Body of pancreas (tissue), 4 donors: ENCODE results near the gene INTS11. TPM values are rescaled to one million over a fixed set of nuclear protein-coding genes. Genes with fewer than 3 reads are reported as not detected.

Experiments
- ATAC-seq: fragments of 150-250 bp; one replicate; pipeline ENCODE4 v1.9.1; 2016
- DNase-seq, 4 donors: peaks; one replicate each; pipeline ENCODE4 v3.0.0-alpha.2; 2019
- H3K27ac ChIP-seq, 4 donors: fragments of 200-600 bp; sonication (generic); 1 replicate in 3 of 4; 2 replicates in 1 of 4; pipeline versions ENCODE4 v1.5.1 to v1.6.1; 2016 to 2019; ENCODE audit warnings: mild to moderate bottlenecking in 1 of 4, mixed read lengths in 1 of 4, moderate library complexity in 1 of 4
- H3K27me3 ChIP-seq, 2 donors: fragments of 200-600 bp; sonication (generic); one replicate each; pipeline ENCODE4 v1.6.0; 2016; ENCODE audit warnings: mild to moderate bottlenecking in 1 of 2
- H3K36me3 ChIP-seq, 2 donors: fragments of 200-600 bp; sonication (generic); replicated peaks in 1 of 2; 2 replicates each; pipeline ENCODE4 v1.5.1; 2016; ENCODE audit warnings: low read depth in 2 of 2; ENCODE audit not compliant: insufficient read depth in 1 of 2
- H3K4me1 ChIP-seq: fragments of 200-600 bp; sonication (generic); one replicate; pipeline ENCODE4 v1.6.0; 2016
- H3K4me3 ChIP-seq, 2 donors: fragments of 200-600 bp; sonication (generic); 1 replicate in 1 of 2; 2 replicates in 1 of 2; pipeline ENCODE4 v1.5.1; 2016 to 2019
- H3K9me3 ChIP-seq, 3 donors: fragments of 200-600 bp; sonication (generic); 1 replicate in 2 of 3; 2 replicates in 1 of 3; pipeline ENCODE4 v1.5.1; 2016
- POLR2A ChIP-seq, 3 donors: fragments of 450-650 bp; IDR thresholded peaks; one replicate each; pipeline ENCODE4 v1.6.1; 2016; ENCODE audit warnings: antibody characterized with exemption in 3 of 3, mild to moderate bottlenecking in 2 of 3
- WGBS, 2 donors: methylation state at CpG; one replicate each; pipeline ENCODE4 v1.1.5; 2017; 5-methylcytosine and 5-hydroxymethylcytosine counted together
- intact Hi-C: fragments of 100-400 bp; cut with DNase I; formaldehyde crosslinking; loops from one replicate; pipeline ENCODE4 v1.15.1; 2023
- total RNA-seq, 2 donors: library from RNA; depleted of rRNA; stranded (reverse); fragments of >200 nt; gene quantifications; one replicate each; pipeline ENCODE4 v1.1.0, GENCODE V29; 2016
- TF ChIP-seq, protein P1 (sequence below), 7 experiments: fragments of 450-650 bp in 4 of 7; fragments of 200-600 bp in 3 of 7; sonication (generic) in 3 of 7; IDR thresholded peaks; one replicate each; pipeline ENCODE4 v1.5.1; 2016 to 2019; ENCODE audit warnings: antibody characterized with exemption in 7 of 7

INTS11 gene
- total RNA-seq, 2 donors from 2014 or later: 89.0 to 189 TPM

DNA sequence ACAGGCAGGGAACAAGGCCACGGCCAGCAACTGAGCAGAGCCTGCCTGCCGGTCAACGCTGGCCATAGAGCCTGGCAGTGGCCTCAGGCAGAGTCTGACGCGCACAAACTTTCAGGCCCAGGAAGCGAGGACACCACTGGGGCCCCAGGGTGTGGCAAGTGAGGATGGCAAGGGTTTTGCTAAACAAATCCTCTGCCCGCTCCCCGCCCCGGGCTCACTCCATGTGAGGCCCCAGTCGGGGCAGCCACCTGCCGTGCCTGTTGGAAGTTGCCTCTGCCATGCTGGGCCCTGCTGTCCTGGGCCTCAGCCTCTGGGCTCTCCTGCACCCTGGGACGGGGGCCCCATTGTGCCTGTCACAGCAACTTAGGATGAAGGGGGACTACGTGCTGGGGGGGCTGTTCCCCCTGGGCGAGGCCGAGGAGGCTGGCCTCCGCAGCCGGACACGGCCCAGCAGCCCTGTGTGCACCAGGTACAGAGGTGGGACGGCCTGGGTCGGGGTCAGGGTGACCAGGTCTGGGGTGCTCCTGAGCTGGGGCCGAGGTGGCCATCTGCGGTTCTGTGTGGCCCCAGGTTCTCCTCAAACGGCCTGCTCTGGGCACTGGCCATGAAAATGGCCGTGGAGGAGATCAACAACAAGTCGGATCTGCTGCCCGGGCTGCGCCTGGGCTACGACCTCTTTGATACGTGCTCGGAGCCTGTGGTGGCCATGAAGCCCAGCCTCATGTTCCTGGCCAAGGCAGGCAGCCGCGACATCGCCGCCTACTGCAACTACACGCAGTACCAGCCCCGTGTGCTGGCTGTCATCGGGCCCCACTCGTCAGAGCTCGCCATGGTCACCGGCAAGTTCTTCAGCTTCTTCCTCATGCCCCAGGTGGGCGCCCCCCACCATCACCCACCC, 6.9 kb upstream of the INTS11 start, which contains the start of gene TAS1R3:
Gene TAS1R3, plus strand, starts transcription at position 213 of the 898 bp plus-strand sequence. Its CDS starts 66 bp downstream, at position 279.
- Histone ChIP-seq H3K9me3 (no peaks in the 10 kb centered on the region), H3K4me3 (no peak within 1 kb of the TSS), H3K27ac (no peak within 1 kb of the TSS), H3K4me1 (peaks cover 16% of the 10 kb centered on the region), H3K27me3 (no peaks in the 10 kb centered on the region), H3K36me3 (peaks cover 3 to 8% of the 10 kb centered on the region in 2 donors)
- intact Hi-C loops: no loop called here
- no peak for TF ChIP-seq POLR2A (IDR thresholded peaks at IDR 0.05)
- TF ChIP-seq, protein P1, sequence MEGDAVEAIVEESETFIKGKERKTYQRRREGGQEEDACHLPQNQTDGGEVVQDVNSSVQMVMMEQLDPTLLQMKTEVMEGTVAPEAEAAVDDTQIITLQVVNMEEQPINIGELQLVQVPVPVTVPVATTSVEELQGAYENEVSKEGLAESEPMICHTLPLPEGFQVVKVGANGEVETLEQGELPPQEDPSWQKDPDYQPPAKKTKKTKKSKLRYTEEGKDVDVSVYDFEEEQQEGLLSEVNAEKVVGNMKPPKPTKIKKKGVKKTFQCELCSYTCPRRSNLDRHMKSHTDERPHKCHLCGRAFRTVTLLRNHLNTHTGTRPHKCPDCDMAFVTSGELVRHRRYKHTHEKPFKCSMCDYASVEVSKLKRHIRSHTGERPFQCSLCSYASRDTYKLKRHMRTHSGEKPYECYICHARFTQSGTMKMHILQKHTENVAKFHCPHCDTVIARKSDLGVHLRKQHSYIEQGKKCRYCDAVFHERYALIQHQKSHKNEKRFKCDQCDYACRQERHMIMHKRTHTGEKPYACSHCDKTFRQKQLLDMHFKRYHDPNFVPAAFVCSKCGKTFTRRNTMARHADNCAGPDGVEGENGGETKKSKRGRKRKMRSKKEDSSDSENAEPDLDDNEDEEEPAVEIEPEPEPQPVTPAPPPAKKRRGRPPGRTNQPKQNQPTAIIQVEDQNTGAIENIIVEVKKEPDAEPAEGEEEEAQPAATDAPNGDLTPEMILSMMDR (IDR thresholded peaks at IDR 0.05): no peak
- 64 to 71% methylated on average over 16 to 32 of the region's 41 CpGs for WGBS, 2 donors
- no peak for ATAC-seq
- DNase-seq: no peak

DNA sequence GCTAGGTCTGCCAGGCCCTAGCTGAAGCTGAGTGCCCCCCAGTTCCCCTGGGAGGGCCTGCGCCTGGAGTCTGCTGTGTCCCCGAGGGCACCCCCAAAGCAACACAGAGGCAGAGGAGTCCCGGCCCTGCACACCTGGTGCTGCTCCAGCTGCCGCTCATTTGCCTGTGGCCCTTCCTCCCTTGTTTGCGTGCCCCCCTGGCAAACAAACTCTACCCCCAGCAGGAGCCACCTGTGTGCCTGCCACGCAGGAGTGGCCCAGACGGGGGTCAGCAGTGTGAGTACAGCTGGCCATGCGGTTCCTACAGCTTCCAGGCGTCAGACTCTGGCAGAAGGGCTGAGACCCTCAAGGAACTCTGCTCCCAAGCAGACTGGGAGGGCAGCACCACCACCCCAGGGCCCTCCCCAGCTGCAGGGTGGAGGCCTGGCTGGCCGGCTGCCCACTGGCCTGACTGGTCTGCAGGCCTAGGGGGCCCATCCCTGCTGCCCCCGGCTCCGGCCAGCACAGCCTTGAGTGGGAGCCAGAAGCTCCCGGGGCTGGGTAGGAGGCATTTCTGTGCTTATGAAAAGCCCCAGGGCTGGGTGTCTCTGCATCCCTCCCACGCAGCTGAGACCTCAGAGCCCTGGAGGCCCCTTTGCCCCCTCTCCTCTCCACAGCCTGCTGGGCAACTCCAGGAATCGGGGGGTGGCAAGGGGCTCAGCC, 6.1 kb upstream of the INTS11 start:
- H3K4me3 ChIP-seq: no peak overlapping the region
- TF ChIP-seq, protein P1 (IDR thresholded peaks at IDR 0.05): no peak
- DNase-seq: no peak
- no peak for ATAC-seq
- H3K27me3 ChIP-seq: no peaks in the 10 kb centered on the region
- WGBS, 2 donors: 16 to 50% methylated on average over 5 to 15 of the region's 15 CpGs
- H3K9me3 ChIP-seq: no peaks in the 10 kb centered on the region
- peaks cover 24% of the 10 kb centered on the region for H3K4me1 ChIP-seq
- intact Hi-C loops: no loop called here
- H3K36me3 ChIP-seq: peaks cover 3 to 8% of the 10 kb centered on the region in 2 donors
- no peak overlapping the region for H3K27ac ChIP-seq

DNA sequence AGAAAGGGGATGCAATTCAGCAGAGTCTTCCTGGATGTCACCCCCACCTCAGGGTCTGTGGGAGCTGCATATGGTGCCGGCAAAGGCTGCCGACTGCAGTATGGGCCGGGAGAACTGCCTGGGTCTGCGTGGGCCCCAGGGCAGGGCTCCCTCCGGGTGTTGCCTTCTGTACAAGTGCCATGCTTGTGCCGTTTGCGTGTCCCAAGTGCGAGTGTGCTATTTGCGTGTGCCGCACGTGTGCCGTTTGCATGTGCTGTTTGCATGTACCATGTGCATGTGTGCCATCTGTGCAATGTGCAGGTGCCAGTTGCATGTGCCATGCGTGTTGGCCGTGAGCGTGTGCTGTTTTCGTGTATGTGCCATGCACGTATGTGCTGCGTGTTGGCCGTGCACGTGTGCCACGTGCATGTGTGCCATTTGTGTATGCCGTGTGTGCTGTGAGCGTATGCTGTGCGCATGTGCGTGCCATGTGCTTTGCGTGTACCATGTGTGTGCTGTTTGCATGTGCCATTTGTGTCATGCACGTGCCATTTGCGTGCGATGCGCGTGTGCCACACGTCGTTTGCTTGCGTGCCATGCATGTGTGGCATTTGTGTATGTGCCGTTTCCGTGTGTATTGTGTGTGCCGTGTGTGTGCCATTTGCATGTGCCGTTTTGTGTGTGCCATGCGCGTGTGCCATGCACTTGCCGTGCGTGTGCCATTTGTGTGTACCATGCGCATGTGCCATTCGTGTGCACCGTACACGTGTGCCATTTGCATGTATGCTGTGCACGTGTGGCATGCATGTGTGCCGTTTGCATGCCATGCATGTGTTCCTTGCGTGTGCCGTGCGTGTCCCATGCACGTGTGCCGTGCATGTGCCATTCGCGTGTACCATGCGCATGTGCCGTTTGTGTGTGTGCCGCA, 5.1 kb upstream of the INTS11 start:
- no peak for DNase-seq

GRCh38 chr1:1328254-1328653, 3.8 kb upstream of the INTS11 start:
- Histone ChIP-seq H3K36me3 (peaks cover 3 to 8% of the 10 kb centered on the region in 2 donors), H3K4me3 (no peak overlapping the region), H3K27me3 (no peaks in the 10 kb centered on the region), H3K4me1 (peaks cover 24% of the 10 kb centered on the region), H3K9me3 (no peaks in the 10 kb centered on the region), H3K27ac (no peak overlapping the region)
- 81 to 100% methylated on average over 1 to 15 of the region's 15 CpGs for WGBS, 2 donors
- DNase-seq (no peak), ATAC-seq (no peak)
- intact Hi-C loops: no loop called here
- no peak for TF ChIP-seq POLR2A (IDR thresholded peaks at IDR 0.05)
- TF ChIP-seq, protein P1 (IDR thresholded peaks at IDR 0.05): no peak

More for the DNA sequence above, 5.1 kb upstream of the INTS11 start:
- intact Hi-C loops: no loop called here
- no peaks in the 10 kb centered on the region for H3K27me3 ChIP-seq
- no peak overlapping the region for H3K4me3 ChIP-seq
- H3K4me1 ChIP-seq: peaks cover 28% of the 10 kb centered on the region
- H3K9me3 ChIP-seq: no peaks in the 10 kb centered on the region
- TF ChIP-seq POLR2A (IDR thresholded peaks at IDR 0.05): no peak
- TF ChIP-seq, protein P1 (IDR thresholded peaks at IDR 0.05): no peak
- WGBS, 2 donors: 84 to 87% methylated on average over 45 to 58 of the region's 58 CpGs
- H3K27ac ChIP-seq: no peak overlapping the region
- H3K36me3 ChIP-seq: peaks cover 3 to 8% of the 10 kb centered on the region in 2 donors
- ATAC-seq: no peak
